ENCODE measurements around the gene DNLZ.
A peak's percentile ranks its signal among the peaks of the same experiment; 100 is the strongest.

DNLZ gene

DNA sequence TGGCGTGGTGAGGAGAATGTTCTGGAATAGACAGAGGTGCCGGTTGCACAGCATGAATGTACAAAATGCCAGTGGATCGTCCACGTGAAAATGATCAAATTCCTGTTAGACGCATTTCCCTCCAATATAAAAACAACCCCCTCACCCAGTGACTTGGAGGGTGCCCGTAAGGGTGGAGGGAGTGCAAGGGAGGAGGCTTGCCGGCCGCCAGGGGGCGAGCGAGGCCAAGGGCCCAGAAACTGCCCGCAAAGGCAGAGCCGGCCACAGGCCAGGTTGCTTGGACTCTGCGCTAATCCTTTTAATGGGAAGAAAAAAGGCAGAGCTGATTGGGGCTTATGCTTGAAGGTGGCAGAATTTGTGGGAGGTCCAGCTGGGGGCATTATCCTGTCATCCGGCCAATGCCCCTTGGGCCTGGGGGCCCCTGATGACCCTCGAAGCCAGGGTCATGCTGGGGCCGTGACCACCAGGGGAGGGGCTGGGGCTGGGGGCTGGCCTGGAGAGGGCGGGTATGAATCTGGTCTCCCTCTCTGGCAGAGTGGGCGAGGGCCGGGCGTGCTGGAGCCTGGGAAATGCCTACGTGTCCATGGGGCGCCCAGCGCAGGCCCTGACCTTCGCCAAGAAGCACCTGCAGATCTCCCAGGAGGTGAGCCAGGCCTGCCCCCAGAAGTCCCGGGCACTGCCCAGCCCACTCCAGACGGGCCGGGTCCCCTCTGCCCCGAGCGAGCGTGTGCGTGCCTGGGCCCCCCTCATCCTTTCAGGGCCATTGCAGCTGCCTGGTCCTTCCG is 24.2 kb downstream of the DNLZ start:
- no peak for DNase-seq (ENCODE audit: low read depth)
- TF ChIP-seq, protein P1, sequence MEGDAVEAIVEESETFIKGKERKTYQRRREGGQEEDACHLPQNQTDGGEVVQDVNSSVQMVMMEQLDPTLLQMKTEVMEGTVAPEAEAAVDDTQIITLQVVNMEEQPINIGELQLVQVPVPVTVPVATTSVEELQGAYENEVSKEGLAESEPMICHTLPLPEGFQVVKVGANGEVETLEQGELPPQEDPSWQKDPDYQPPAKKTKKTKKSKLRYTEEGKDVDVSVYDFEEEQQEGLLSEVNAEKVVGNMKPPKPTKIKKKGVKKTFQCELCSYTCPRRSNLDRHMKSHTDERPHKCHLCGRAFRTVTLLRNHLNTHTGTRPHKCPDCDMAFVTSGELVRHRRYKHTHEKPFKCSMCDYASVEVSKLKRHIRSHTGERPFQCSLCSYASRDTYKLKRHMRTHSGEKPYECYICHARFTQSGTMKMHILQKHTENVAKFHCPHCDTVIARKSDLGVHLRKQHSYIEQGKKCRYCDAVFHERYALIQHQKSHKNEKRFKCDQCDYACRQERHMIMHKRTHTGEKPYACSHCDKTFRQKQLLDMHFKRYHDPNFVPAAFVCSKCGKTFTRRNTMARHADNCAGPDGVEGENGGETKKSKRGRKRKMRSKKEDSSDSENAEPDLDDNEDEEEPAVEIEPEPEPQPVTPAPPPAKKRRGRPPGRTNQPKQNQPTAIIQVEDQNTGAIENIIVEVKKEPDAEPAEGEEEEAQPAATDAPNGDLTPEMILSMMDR (IDR thresholded peaks at IDR 0.05; ENCODE audit: low read depth, low read length, missing control alignments): peak; percentile 96
- no peak overlapping the region for H3K4me3 ChIP-seq (ENCODE audit: low read depth, low read length)

DNA sequence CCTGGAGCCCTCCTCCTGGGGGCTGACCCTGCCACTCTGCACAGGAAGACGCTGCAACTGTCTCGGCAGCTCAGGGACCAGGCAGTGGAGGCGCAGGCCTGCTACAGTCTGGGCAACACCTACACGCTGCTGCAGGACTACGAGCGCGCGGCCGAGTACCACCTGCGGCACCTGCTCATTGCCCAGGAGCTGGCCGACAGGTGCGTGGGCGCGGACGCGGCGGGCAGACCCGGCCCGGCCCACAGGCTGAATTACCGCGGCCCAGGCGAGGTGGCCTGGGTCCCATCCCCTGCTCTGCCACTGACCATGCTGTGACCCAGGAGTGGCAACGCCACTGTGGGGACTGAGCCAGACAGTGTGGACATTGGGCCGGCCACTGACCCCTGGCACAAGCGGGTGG is 25.0 kb downstream of the DNLZ start:
- TF ChIP-seq, protein P1 (IDR thresholded peaks at IDR 0.05; ENCODE audit: low read depth, low read length, missing control alignments): no peak
- DNase-seq (ENCODE audit: low read depth): no peak
- no peak overlapping the region for H3K4me3 ChIP-seq (ENCODE audit: low read depth, low read length)

DNA sequence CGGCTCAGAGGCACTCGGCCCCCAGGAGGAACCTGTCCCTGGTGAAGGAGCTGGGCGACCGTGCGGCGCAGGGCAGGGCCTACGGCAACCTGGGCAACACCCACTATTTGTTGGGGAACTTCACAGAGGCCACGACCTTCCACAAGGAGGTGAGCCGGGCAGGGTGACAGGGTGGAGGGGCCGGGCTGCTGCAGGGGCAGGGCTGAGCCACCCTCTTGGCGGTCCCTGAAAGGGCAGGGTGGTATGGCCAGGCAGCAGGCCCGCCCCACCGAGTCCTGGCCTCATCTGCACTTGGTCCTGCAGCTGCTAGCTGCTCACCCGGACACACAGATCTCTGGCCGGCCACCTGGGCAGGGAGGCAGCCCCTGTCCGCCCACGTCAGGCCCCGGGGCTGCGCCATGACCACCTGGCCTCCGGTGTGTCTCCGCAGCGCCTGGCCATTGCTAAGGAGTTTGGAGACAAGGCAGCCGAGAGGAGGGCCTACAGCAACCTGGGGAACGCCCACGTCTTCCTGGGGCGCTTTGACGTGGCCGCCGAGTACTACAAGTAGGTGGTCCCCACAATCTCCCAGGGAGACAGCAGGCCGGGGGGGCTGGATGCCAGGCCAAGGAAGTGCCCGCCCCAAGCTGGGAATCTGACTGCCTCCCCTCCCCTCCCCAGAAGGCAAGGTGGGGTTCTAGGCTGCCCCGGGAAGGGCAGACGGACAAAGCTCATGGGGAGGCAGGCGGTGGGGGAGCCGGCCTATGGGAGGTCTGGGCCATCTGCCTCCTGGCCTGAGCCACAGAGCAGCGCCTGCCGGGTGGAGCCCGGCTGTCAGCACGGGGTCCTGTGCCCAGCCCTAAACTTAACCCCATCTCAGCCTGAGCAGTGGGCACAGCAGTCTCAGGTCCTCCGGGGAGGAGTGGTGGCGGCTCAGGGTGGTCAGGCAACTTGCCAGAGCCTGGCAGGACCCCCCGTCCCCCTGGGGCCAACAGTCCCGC is 25.8 kb downstream of the DNLZ start:
- DNase-seq (ENCODE audit: low read depth): no peak
- TF ChIP-seq, protein P1 (IDR thresholded peaks at IDR 0.05; ENCODE audit: low read depth, low read length, missing control alignments): no peak
- H3K4me3 ChIP-seq (ENCODE audit: low read depth, low read length): no peak overlapping the region

DNA sequence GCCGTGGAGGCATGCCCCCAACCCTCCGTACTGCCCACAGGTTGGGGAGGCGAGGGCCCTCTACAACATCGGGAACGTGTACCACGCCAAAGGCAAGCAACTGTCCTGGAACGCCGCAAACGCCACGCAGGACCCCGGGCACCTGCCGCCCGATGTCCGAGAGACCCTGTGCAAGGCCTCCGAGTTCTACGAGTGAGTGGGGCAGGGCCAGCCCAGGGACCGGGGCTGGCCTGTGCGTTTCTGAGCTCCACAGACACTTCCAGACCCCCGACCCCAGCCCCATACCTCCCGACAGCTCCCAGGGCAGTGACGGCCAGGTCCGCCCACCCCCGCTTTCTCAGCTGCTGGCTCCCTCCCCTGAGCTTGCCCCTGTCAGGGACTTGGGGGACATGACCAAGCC is 26.7 kb downstream of the DNLZ start:
- H3K4me3 ChIP-seq (ENCODE audit: low read depth, low read length): no peak overlapping the region
- TF ChIP-seq, protein P1 (IDR thresholded peaks at IDR 0.05; ENCODE audit: low read depth, low read length, missing control alignments): no peak
- DNase-seq (ENCODE audit: low read depth): no peak

DNA sequence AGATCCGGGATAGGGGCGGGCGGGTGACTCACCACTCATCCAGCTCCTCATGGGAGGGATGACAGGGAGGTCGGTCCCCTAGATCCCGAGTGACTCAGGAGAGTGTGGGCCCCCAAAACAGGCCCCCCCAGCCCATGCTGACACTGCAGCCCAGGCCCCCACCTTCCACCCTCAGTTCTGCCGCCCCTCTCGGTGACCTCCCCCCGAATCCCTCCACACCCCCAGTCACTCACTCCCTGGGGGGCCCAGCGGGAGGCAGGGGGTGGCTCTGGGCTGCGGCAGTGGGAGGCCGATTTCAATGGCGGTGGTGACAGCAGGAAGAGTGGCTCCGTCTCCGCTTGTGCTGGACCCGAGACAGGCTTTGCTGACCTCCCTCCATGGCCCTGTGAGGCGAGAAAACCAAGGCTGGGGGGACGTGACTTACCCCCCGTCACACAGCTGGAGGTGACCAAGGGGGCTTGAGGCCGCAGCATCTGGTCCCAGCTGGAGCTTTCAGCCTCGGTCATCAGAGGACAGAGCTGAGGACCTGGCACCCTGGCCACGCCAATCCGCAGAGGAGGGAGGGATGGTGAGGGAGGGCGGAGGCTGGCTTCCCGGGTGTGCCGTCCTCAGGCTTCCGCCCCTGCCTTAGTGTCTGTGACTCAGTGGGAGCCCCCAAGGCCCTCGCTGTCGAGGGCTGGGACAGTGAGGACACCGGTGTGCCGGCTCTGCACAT is 27.2 kb downstream of the DNLZ start:
- DNase-seq (ENCODE audit: low read depth): no peak
- TF ChIP-seq, protein P1 (IDR thresholded peaks at IDR 0.05; ENCODE audit: low read depth, low read length, missing control alignments): no peak
- H3K4me3 ChIP-seq (ENCODE audit: low read depth, low read length): no peak overlapping the region

- TF ChIP-seq, protein P1 (IDR thresholded peaks at IDR 0.05; ENCODE audit: low read depth, low read length, missing control alignments): no peak
- no peak overlapping the region for H3K4me3 ChIP-seq (ENCODE audit: low read depth, low read length)
- DNase-seq (ENCODE audit: low read depth): no peak
These were observed 28.0 kb downstream of the DNLZ start for GRCh38 chr9:136335296-136336155.

Data from GM12864 (cell line).